Stomach (tissue), 4 donors: ENCODE results near the gene TBC1D8.

Experiments
- POLR2A ChIP-seq, 4 donors: fragments of 450-650 bp; IDR thresholded peaks; one replicate each; pipeline ENCODE4 v1.6.1; 2016; ENCODE audit warnings: antibody characterized with exemption in 4 of 4, control low read depth in 2 of 4, mild to moderate bottlenecking in 1 of 4, moderate library complexity in 1 of 4
- TF ChIP-seq, protein P1 (sequence below), 7 experiments: fragments of 450-650 bp in 4 of 7; fragments of 200-600 bp in 3 of 7; sonication (generic) in 3 of 7; IDR thresholded peaks; one replicate each; pipeline ENCODE4 v1.5.1; 2016 to 2019; ENCODE audit warnings: antibody characterized with exemption in 7 of 7, control low read depth in 2 of 7, mild to moderate bottlenecking in 1 of 7

DNA sequence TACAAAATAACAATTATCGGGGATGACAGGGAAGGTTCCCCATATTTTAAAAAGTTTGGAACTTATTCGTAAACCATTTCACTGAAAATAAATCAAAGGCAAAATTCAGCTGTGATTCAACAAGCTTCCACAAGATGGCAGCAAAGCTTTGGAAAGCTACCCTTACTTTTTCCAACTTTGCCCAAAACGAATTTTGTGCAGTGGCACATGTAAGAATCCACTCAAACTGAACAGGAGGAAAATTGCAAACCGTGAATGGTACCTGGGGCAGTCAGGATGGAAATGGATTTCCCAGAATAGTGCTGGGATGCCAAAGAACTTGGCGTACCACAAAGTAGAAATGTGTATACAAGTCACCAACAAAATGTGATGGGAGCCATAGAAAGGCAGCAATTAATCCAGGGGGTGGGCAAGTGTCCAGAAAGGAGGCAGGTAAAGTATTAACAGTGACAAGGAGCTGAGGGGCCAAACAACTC lies 138.4 kb downstream of the TBC1D8 start:
- TF ChIP-seq, protein P1, sequence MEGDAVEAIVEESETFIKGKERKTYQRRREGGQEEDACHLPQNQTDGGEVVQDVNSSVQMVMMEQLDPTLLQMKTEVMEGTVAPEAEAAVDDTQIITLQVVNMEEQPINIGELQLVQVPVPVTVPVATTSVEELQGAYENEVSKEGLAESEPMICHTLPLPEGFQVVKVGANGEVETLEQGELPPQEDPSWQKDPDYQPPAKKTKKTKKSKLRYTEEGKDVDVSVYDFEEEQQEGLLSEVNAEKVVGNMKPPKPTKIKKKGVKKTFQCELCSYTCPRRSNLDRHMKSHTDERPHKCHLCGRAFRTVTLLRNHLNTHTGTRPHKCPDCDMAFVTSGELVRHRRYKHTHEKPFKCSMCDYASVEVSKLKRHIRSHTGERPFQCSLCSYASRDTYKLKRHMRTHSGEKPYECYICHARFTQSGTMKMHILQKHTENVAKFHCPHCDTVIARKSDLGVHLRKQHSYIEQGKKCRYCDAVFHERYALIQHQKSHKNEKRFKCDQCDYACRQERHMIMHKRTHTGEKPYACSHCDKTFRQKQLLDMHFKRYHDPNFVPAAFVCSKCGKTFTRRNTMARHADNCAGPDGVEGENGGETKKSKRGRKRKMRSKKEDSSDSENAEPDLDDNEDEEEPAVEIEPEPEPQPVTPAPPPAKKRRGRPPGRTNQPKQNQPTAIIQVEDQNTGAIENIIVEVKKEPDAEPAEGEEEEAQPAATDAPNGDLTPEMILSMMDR (IDR thresholded peaks at IDR 0.05) = peak in 5 of 7 experiments; percentile 71 to 91 (median 83)
- TF ChIP-seq POLR2A (IDR thresholded peaks at IDR 0.05) = no peak
